GM12891 (cell line): Measurements from ENCODE around the gene PCNX2.

Experiments
- POLR2A ChIP-seq: IDR thresholded peaks from 2 replicates; pipeline ENCODE4 v1.6.1; 2011; ENCODE audit warnings: low read depth, low read length, control low read depth
- POLR2AphosphoS5 ChIP-seq: IDR thresholded peaks from 2 replicates; pipeline ENCODE4 v1.6.1; 2011; ENCODE audit warnings: low read depth, low read length, control low read depth
- TAF1 ChIP-seq: IDR thresholded peaks from 2 replicates; pipeline ENCODE4 v1.6.1; 2011; ENCODE audit warnings: low read depth, low read length, control low read depth

- TF ChIP-seq POLR2A (no peak), TAF1 (no peak), POLR2AphosphoS5 (no peak)
Measured at GRCh38 chr1:233343262-233343661, 47.7 kb upstream of the PCNX2 start.
